DLD1 (cell line): ENCODE data around the gene TTC33.
"Not testable (repeated sequence)": the region's sequence is repeated elsewhere in the genome, so short reads cannot be mapped to it uniquely, and the experiment has no call there.

Experiments used
- in situ Hi-C: cut with HindIII; loops from 2 replicates; pipeline ENCODE4 v1.10.0; 2017; ENCODE audit warnings: low sequenced_read_pairs

Gene TTC33

GRCh38 chr5:40780199-40780598 is 24.4 kb upstream of the TTC33 start:
- in situ Hi-C loops: no loop called here

- in situ Hi-C loops: no loop called here
Measured at GRCh38 chr5:40779561-40779960, 23.8 kb upstream of the TTC33 start.

- in situ Hi-C loops: no loop called here
Measured at GRCh38 chr5:40778133-40778532, 22.4 kb upstream of the TTC33 start.

- in situ Hi-C loops: no loop called here
Measured at GRCh38 chr5:40776658-40776977, 20.9 kb upstream of the TTC33 start.

GRCh38 chr5:40775846-40776657 is 20.3 kb upstream of the TTC33 start:
- in situ Hi-C loops: no loop called here

- in situ Hi-C loops: no loop called here
Measured at GRCh38 chr5:40775085-40775845, 19.5 kb upstream of the TTC33 start.

GRCh38 chr5:40774623-40775022 is 18.9 kb upstream of the TTC33 start:
- in situ Hi-C loops: no loop called here

- in situ Hi-C loops: no loop called here
Measured at GRCh38 chr5:40770764-40771163, 15.0 kb upstream of the TTC33 start.

GRCh38 chr5:40762705-40763104 is 6.9 kb upstream of the TTC33 start:
- in situ Hi-C loops: no loop called here

- in situ Hi-C loops: no loop called here
Measured at GRCh38 chr5:40757400-40757799, 1.6 kb upstream of the TTC33 start.

GRCh38 chr5:40755093-40755406 is 711 bp downstream of the TTC33 start:
- in situ Hi-C loops: no loop called here

GRCh38 chr5:40754381-40755092 is 1.2 kb downstream of the TTC33 start:
- in situ Hi-C loops: no loop called here

- in situ Hi-C loops: no loop called here
Measured at GRCh38 chr5:40746703-40747102, 9.1 kb downstream of the TTC33 start.

GRCh38 chr5:40743771-40744170 is 12.0 kb downstream of the TTC33 start:
- in situ Hi-C loops: no loop called here

- in situ Hi-C loops: no loop called here
Measured at GRCh38 chr5:40738502-40738901, 17.3 kb downstream of the TTC33 start.

GRCh38 chr5:40736103-40736875 is 19.5 kb downstream of the TTC33 start:
- in situ Hi-C loops: no loop called here

GRCh38 chr5:40735609-40736008 is 20.2 kb downstream of the TTC33 start:
- in situ Hi-C loops: no loop called here

GRCh38 chr5:40734986-40735385 is 20.8 kb downstream of the TTC33 start:
- in situ Hi-C loops: no loop called here

GRCh38 chr5:40733879-40734563 is 21.7 kb downstream of the TTC33 start:
- in situ Hi-C loops: no loop called here

GRCh38 chr5:40733434-40733833 is 22.3 kb downstream of the TTC33 start:
- in situ Hi-C loops: no loop called here

GRCh38 chr5:40722497-40722911 is 33.3 kb downstream of the TTC33 start:
- in situ Hi-C loops: not testable (repeated sequence)
